ENCODE data around the gene IL25.

DNA sequence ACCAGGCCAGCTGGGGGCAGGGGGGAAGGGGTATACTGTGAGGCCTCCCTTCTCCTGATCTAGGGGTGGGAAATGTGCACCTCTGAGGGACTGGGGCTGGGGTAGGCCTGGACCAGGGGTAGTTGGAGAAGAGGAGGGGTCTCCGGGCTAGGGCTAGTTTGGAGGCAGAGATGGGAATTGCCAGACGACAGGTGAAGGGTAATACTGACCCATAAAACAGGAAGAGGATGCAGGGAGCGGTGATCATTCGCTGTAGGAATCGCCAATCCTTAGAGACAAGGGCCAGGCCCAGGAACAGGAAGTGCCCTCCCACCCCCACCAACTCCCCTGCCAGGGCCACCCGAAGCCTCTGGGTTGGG, 24.3 kb upstream of the IL25 start:
- TF ChIP-seq EP300 (IDR thresholded peaks at IDR 0.05) (no peak), POLR2A (IDR thresholded peaks at IDR 0.05) (no peak)

Data from ovary (tissue), 1 donor.